ENCODE measurements around the gene PTPRE. TPM values are rescaled to one million over a fixed set of nuclear protein-coding genes. Genes with fewer than 3 reads are reported as not detected.
A peak's percentile ranks its signal among the peaks of the same experiment; 100 is the strongest.

The PTPRE gene
- total RNA-seq, 1 donor from 2014 or later: 33.0 TPM

- DNase-seq (ENCODE audit: low spot score): no peak
These were observed 24.0 kb upstream of the PTPRE start for GRCh38 chr10:127882801-127883459.

GRCh38 chr10:127883516-127883915 is 23.4 kb upstream of the PTPRE start:
- no peak for DNase-seq (ENCODE audit: low spot score)

GRCh38 chr10:127884501-127884900 is 22.4 kb upstream of the PTPRE start:
- DNase-seq (ENCODE audit: low spot score): peak; percentile 32

- peak; percentile 40 for DNase-seq (ENCODE audit: low spot score)
These were observed 20.4 kb upstream of the PTPRE start for GRCh38 chr10:127886371-127887051.

GRCh38 chr10:127887541-127888415 is 19.1 kb upstream of the PTPRE start:
- peak; percentile 37 for DNase-seq (ENCODE audit: low spot score)

- DNase-seq (ENCODE audit: low spot score): peak; percentile 29
These were observed 18.2 kb upstream of the PTPRE start for GRCh38 chr10:127888521-127889312.

- DNase-seq (ENCODE audit: low spot score): peak; percentile 35
These were observed 17.2 kb upstream of the PTPRE start for GRCh38 chr10:127889605-127890195.

- DNase-seq (ENCODE audit: low spot score): no peak
These were observed 16.7 kb upstream of the PTPRE start for GRCh38 chr10:127890216-127890615.

- peak; percentile 25 for DNase-seq (ENCODE audit: low spot score)
These were observed 16.0 kb upstream of the PTPRE start for GRCh38 chr10:127890832-127891334.

- no peak for DNase-seq (ENCODE audit: low spot score)
These were observed 14.2 kb upstream of the PTPRE start, which contains the start of gene CLRN3 for GRCh38 chr10:127892743-127893142. CLRN3 (minus strand) TSS chr10:127892941; CDS start chr10:127892784, 157 bp downstream.

- no peak for DNase-seq (ENCODE audit: low spot score)
These were observed 12.8 kb upstream of the PTPRE start for GRCh38 chr10:127894146-127894545.

GRCh38 chr10:127896590-127896989 is 10.3 kb upstream of the PTPRE start:
- DNase-seq (ENCODE audit: low spot score): no peak

GRCh38 chr10:127897177-127897576 is 9.7 kb upstream of the PTPRE start:
- no peak for DNase-seq (ENCODE audit: low spot score)

GRCh38 chr10:127899766-127900387 is 7.0 kb upstream of the PTPRE start:
- peak; percentile 26 for DNase-seq (ENCODE audit: low spot score)

- DNase-seq (ENCODE audit: low spot score): peak; percentile 15
These were observed 3.1 kb upstream of the PTPRE start for GRCh38 chr10:127903789-127904188.

GRCh38 chr10:127904311-127905000 is 2.4 kb upstream of the PTPRE start:
- no peak for DNase-seq (ENCODE audit: low spot score)

GRCh38 chr10:127905001-127905847 is 1.7 kb upstream of the PTPRE start:
- peak; percentile 36 for DNase-seq (ENCODE audit: low spot score)

GRCh38 chr10:127905848-127906261 is 1.0 kb upstream of the PTPRE start:
- no peak for DNase-seq (ENCODE audit: low spot score)
